ENCODE results near the gene FETUB. TPM values are rescaled to one million over a fixed set of nuclear protein-coding genes. Genes with fewer than 3 reads are reported as not detected.
A peak's percentile ranks its signal among the peaks of the same experiment; 100 is the strongest.

FETUB gene
- total RNA-seq, 1 donor from 2014 or later = not detected

- TF ChIP-seq CTCF (IDR thresholded peaks at IDR 0.05; ENCODE audit: unreplicated experiment) = no peak
- H3K27ac Mint-ChIP-seq = peak overlapping the region; percentile 86
- DNase-seq (ENCODE audit: low spot score in 2 of 2, unreplicated experiment in 2 of 2) = no peak
Observed at GRCh38 chr3:186596568-186597287, 43.5 kb upstream of the FETUB start.

GRCh38 chr3:186598108-186598784 lies 42.0 kb upstream of the FETUB start:
- no peak for TF ChIP-seq CTCF (IDR thresholded peaks at IDR 0.05; ENCODE audit: unreplicated experiment)
- no peak for DNase-seq (ENCODE audit: low spot score in 2 of 2, unreplicated experiment in 2 of 2)
- no peak overlapping the region for H3K4me3 Mint-ChIP-seq
- no peaks in the 10 kb centered on the region for H3K9me3 Mint-ChIP-seq
- H3K27ac Mint-ChIP-seq = peak overlapping the region; percentile 48
- peaks cover 8% of the 10 kb centered on the region for H3K4me1 Mint-ChIP-seq
- H3K27me3 Mint-ChIP-seq (ENCODE audit: low read depth) = no peaks in the 10 kb centered on the region
- H3K36me3 Mint-ChIP-seq = no peaks in the 10 kb centered on the region

More at GRCh38 chr3:186596568-186597287, 43.5 kb upstream of the FETUB start:
- no peaks in the 10 kb centered on the region for H3K9me3 Mint-ChIP-seq
- H3K4me3 Mint-ChIP-seq = peak overlapping the region; percentile 58
- peaks cover 8% of the 10 kb centered on the region for H3K4me1 Mint-ChIP-seq
- no peaks in the 10 kb centered on the region for H3K36me3 Mint-ChIP-seq
- H3K27me3 Mint-ChIP-seq (ENCODE audit: low read depth) = no peaks in the 10 kb centered on the region

DNA sequence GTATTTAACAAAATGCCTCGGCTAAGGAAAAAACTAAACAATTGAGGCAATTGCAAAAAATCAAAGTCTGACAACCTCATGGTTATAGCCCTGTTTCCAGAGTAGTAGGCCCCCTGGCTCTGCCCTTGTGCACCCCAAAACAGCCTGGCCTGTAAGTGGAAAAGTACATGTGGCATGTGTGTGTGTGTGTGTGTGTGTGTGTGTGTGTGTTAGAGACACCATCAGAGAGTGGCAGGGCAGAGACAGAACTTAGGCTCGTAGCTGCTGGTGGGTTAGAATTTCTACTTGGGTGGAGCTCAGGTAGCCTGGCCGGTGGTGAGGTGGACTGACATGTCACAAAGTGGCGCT lies 41.4 kb upstream of the FETUB start:
- Mint-ChIP-seq H3K27ac (no peak overlapping the region), H3K36me3 (no peaks in the 10 kb centered on the region), H3K27me3 (ENCODE audit: low read depth) (no peaks in the 10 kb centered on the region), H3K9me3 (no peaks in the 10 kb centered on the region), H3K4me3 (no peak overlapping the region), H3K4me1 (peaks cover 8% of the 10 kb centered on the region)
- DNase-seq (ENCODE audit: low spot score in 2 of 2, unreplicated experiment in 2 of 2) = no peak
- TF ChIP-seq CTCF (IDR thresholded peaks at IDR 0.05; ENCODE audit: unreplicated experiment) = no peak

DNA sequence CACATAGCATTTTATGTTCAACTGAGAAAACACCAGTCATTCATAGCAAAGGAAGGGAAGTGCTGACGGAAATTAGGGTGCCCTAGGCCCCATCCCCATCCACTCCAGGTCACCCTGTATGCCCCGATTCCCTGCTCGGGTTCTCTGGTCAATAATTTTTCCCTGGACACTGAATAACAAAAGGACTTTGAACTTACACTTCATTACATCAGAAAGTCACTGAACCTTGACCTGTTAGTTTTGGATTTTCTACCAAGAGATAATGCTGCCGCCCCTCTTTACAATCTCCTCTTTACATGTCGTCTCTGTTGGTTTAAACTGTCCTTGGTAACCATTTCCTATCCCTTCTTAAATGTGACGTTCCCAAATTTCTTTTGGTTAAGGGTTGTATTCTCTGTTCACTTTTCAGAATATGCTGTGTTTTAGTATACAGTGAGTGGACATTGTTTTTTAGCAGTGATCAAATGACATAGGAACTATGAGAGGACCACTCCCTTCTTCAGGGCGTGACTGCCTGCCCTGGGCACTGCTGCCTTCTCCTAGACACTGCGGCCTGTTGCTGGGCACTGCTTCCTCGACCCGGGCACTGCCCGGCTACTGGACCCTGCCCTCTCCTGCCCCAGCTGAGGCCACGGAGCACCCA lies 40.9 kb upstream of the FETUB start:
- DNase-seq (ENCODE audit: low spot score in 2 of 2, unreplicated experiment in 2 of 2) = no peak
- Mint-ChIP-seq H3K36me3 (no peaks in the 10 kb centered on the region), H3K27ac (no peak overlapping the region), H3K4me3 (no peak overlapping the region), H3K4me1 (peaks cover 8% of the 10 kb centered on the region), H3K9me3 (no peaks in the 10 kb centered on the region), H3K27me3 (ENCODE audit: low read depth) (no peaks in the 10 kb centered on the region)
- no peak for TF ChIP-seq CTCF (IDR thresholded peaks at IDR 0.05; ENCODE audit: unreplicated experiment)

DNA sequence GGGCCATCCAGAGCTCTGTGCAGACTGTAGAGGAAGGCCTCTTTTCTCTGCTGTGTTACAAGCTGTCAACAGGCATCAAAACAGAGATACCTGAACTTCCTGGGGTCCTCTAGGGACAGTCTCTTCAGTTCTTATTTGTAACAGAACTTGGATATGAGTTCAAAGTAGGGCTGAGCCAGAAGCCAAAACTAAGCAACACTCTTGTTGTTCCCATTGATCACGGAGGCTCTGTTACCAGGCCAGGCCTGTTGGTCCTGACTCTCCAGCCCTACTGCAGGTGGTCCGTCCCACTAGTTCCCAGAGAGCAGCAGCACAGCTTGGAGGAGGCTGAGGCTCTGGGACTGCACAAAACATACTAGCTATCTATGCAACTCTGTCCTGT lies 40.4 kb upstream of the FETUB start:
- no peaks in the 10 kb centered on the region for H3K9me3 Mint-ChIP-seq
- H3K36me3 Mint-ChIP-seq = no peaks in the 10 kb centered on the region
- peaks cover 8% of the 10 kb centered on the region for H3K4me1 Mint-ChIP-seq
- no peak for TF ChIP-seq CTCF (IDR thresholded peaks at IDR 0.05; ENCODE audit: unreplicated experiment)
- no peak overlapping the region for H3K27ac Mint-ChIP-seq
- no peak overlapping the region for H3K4me3 Mint-ChIP-seq
- peaks cover 2% of the 10 kb centered on the region for H3K27me3 Mint-ChIP-seq (ENCODE audit: low read depth)
- DNase-seq (ENCODE audit: low spot score in 2 of 2, unreplicated experiment in 2 of 2) = no peak
